Tibial nerve (tissue), 4 donors: Measurements from ENCODE around the gene BRPF1.

Experiments
- EP300 ChIP-seq, 2 donors: sonication (generic); formaldehyde crosslinking; IDR thresholded peaks; one replicate each; pipeline ENCODE4 v1.6.1; 2017; ENCODE audit warnings: antibody characterized with exemption in 2 of 2, mild to moderate bottlenecking in 1 of 2
- POLR2A ChIP-seq, 2 donors: fragments of 450-650 bp; IDR thresholded peaks; one replicate each; pipeline ENCODE4 v1.6.1; 2017; ENCODE audit warnings: antibody characterized with exemption in 2 of 2, mild to moderate bottlenecking in 2 of 2, moderate library complexity in 2 of 2
- TF ChIP-seq, protein P1 (sequence below), 5 experiments: fragments of 200-600 bp in 3 of 5; fragments of 450-650 bp in 2 of 5; sonication (generic) in 3 of 5; IDR thresholded peaks; one replicate each; pipeline ENCODE4 v1.5.1; 2016 to 2019; ENCODE audit warnings: antibody characterized with exemption in 5 of 5, mild to moderate bottlenecking in 3 of 5, moderate library complexity in 2 of 5

DNA sequence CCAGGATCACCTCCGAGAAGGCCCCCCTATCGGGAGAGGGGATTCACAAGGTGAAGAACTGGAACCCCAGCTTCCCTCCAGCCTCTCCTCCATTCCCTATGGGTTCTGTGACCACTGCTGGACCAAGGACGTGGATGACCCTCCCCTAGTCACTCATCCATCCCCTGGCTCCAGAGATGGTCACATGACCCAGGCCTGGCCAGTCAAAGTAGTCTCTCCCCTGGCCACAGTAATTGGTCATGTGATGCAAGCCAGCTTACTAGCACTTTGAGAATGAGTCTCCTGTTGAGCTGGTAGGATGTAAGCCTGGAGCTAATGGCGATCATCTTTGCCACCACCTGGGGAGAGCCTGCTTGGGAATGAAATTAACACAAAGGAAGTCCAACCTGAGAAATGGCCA lies 34.3 kb downstream of the BRPF1 start:
- TF ChIP-seq, protein P1, sequence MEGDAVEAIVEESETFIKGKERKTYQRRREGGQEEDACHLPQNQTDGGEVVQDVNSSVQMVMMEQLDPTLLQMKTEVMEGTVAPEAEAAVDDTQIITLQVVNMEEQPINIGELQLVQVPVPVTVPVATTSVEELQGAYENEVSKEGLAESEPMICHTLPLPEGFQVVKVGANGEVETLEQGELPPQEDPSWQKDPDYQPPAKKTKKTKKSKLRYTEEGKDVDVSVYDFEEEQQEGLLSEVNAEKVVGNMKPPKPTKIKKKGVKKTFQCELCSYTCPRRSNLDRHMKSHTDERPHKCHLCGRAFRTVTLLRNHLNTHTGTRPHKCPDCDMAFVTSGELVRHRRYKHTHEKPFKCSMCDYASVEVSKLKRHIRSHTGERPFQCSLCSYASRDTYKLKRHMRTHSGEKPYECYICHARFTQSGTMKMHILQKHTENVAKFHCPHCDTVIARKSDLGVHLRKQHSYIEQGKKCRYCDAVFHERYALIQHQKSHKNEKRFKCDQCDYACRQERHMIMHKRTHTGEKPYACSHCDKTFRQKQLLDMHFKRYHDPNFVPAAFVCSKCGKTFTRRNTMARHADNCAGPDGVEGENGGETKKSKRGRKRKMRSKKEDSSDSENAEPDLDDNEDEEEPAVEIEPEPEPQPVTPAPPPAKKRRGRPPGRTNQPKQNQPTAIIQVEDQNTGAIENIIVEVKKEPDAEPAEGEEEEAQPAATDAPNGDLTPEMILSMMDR (IDR thresholded peaks at IDR 0.05), result no peak
- TF ChIP-seq POLR2A (IDR thresholded peaks at IDR 0.05), result no peak
- TF ChIP-seq EP300 (IDR thresholded peaks at IDR 0.05), result no peak
